GM20000 (cell line): Measurements from ENCODE around the gene TRANK1.
A peak's percentile ranks its signal among the peaks of the same experiment; 100 is the strongest.

Experiments used
- DNase-seq: peaks from one replicate; pipeline ENCODE4 v3.0.0; 2012; ENCODE audit warnings: low spot score
- TF ChIP-seq, protein P1 (sequence below): IDR thresholded peaks from 2 replicates; pipeline ENCODE4 v1.5.1; 2012; ENCODE audit warnings: mild to moderate bottlenecking, control low read depth; ENCODE audit errors: extremely low read depth, missing control alignments

The TRANK1 gene

GRCh38 chr3:36989005-36989404 is 44.2 kb upstream of the TRANK1 start:
- DNase-seq: no peak
- TF ChIP-seq, protein P1, sequence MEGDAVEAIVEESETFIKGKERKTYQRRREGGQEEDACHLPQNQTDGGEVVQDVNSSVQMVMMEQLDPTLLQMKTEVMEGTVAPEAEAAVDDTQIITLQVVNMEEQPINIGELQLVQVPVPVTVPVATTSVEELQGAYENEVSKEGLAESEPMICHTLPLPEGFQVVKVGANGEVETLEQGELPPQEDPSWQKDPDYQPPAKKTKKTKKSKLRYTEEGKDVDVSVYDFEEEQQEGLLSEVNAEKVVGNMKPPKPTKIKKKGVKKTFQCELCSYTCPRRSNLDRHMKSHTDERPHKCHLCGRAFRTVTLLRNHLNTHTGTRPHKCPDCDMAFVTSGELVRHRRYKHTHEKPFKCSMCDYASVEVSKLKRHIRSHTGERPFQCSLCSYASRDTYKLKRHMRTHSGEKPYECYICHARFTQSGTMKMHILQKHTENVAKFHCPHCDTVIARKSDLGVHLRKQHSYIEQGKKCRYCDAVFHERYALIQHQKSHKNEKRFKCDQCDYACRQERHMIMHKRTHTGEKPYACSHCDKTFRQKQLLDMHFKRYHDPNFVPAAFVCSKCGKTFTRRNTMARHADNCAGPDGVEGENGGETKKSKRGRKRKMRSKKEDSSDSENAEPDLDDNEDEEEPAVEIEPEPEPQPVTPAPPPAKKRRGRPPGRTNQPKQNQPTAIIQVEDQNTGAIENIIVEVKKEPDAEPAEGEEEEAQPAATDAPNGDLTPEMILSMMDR: no peak

DNA sequence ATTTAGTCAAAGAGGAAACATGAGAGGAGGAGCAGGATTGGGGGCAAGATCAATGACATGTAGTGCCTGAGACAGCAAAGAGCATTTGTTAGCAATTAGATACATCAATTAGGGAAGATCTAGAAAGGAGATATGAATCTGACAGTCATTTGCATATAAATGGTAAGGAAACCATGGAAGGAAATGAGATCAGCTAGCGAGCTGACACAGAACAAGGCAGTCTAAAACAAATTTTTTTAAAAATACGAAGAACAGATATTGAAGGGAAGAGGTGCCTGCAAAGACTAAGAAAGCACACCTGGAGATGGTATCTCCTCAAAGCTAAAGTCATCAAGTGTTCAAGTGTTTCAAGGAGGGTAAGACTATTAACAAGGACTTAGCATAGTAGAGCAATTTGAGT is 43.5 kb upstream of the TRANK1 start:
- TF ChIP-seq, protein P1: no peak
- DNase-seq: no peak

DNA sequence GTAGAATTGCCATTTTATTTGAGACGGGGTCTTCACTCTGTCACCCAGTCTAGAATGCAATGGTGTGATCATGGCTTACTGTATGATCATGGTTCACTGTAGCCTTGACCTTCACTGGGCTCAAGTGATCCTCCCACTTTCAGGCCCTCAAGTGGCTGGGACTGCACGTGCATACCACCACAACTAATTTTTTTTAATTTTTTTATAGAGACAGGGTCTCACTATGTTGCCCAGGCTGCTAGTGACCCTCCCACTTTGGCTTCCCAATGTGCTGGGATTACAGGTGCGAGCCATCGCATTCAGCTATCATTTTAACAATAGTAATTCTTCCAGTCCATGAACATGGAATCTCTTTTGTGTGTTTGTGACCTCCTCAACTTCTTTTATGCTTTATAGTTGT is 36.2 kb upstream of the TRANK1 start:
- no peak for DNase-seq
- TF ChIP-seq, protein P1: no peak

DNA sequence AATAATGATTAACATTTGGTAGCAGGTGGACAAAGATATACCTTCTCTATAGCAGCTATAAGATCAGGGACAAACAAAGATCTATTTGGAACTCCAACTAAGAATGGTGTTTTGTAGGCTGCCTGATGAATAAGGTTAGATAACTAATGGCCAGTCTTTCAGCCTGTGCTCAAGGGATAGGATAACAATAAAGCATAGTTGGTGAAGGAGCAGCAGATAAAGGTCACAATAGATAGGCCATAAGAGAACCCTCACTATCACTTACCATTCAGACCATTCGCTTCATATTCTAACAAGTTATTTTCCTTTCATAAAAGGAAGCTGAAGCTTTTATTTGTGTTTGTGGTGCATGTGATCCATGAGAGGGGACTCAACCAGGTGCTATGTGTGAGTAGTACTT is 28.3 kb upstream of the TRANK1 start:
- DNase-seq: no peak
- TF ChIP-seq, protein P1: no peak

GRCh38 chr3:36972163-36972562 is 27.3 kb upstream of the TRANK1 start:
- TF ChIP-seq, protein P1: no peak
- DNase-seq: no peak

GRCh38 chr3:36969540-36970432 is 24.9 kb upstream of the TRANK1 start:
- TF ChIP-seq, protein P1: no peak
- peak; percentile 86 for DNase-seq

DNA sequence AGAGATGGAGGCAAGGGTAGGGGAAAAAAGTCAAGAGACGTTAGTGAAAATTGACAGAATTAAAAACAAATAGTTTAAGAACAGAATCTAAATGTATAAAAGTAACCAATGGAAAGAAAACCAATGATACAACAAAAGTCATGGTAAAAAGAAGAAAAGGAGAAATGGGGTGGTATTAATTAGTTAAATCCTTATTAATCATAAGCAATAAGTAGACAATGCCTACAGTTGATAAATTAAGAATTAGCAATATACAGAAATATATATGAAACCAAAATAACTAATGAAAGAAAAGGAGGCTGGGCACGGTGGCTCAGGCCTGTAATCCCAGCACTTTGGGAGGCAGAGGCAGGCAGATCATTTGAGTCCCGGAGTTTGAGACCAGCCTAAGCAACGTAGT is 24.2 kb upstream of the TRANK1 start:
- DNase-seq: no peak
- TF ChIP-seq, protein P1: no peak
